Stimulated activated CD8-positive, alpha-beta memory T cell treated with anti-CD3 and anti-CD28 coated beads, Interleukin-7, amount 100 ng/mL, for 48 hours (primary cell): ENCODE data around the gene TSSK6.
"Not testable (repeated sequence)": the region's sequence is repeated elsewhere in the genome, so short reads cannot be mapped to it uniquely, and the experiment has no call there.

Experiments used
- DNase-seq, 2 donors: peaks; one replicate each; pipeline ENCODE4 v3.0.0-alpha.2; 2020; ENCODE audit warnings: low read depth in 1 of 2; ENCODE audit errors: extremely low read depth in 1 of 2

The TSSK6 gene

GRCh38 chr19:19488875-19489690 is 26.3 kb downstream of the TSSK6 start:
- peak; percentile 59 to 80 for DNase-seq

DNA sequence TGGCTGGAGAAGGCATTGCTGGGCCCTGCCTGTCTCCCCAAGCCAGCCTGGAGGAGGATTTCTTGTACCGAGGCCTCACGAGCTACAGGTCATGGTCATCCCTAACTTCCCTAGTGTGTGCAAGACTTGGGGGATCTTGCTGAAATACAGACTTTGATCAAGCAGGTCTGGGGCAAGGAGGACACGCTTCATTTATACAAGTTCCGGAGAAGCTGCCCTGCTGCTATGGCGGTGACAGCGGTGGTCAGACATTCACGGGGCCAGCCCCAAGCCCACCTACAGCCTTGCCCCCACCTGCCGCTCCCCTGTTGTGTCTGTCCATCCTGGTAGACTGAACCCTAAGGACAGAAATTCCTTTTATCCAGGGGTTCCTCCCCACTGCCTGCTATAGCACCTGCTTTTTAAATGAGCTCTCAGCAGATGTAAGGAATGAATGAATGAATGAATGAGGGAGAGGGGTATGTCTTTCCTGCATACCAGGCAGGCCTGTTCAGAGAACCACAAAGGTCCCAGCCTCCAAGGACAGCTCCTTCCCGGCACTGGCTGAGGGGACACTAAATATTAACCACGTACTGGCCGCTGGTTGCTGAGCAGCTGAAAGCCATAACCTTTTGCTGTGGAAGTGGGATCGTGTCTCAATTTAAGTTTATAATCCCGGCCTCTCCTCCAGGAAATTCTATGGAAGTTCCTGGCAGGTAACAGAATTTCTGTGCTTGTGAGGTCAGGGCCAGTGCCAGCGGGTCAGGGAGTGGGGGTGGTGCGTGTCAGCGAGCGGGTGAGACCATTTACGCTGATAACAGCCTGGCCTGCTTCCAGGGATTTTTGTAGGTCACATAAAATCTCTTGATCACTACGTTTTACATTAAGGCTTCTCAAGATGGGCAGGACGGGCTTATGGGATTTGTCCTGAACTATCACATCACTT is 27.1 kb downstream of the TSSK6 start:
- no peak for DNase-seq

DNA sequence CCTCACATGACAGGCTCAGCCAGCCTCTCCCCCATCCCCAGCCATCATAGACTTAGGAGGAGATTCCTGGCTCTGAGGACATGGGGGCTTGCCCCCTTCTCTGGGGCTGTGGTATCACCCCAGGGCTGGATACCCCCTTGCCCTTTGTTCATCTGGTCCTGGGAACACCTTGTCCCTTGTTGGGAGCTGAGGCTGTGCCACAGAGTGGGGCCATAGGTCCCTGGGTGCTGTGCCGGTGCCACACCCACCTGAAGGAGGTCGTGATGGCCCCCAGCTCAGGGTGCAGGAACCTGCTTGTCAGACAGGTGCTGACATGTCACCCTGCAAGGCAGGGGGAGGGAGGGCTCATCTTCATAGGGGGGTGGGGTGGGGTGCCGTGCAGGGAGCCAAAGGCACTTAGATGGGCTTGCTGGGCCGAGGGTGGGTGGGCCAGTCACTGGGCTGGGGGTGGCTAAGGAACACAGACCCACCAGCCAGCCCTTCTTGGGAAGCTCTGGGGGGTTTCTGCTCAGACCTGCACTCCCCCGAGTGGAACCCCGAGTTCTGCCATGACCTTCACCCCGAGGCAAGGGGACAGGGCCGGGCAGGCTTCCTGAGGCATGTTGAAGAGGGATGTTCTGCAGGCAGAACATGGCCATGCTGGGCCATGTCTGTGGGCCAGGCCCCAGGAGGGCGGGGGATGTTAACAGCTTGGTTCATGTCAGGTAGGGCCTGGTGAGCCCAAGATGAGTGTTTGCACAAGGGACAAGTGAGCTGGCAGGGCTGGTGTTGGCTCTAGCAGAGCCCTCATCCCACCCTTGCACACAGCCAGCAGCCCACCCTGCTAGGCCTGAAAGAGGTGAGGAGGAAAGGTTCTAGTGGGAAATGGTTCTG is 28.0 kb downstream of the TSSK6 start:
- no peak for DNase-seq

DNA sequence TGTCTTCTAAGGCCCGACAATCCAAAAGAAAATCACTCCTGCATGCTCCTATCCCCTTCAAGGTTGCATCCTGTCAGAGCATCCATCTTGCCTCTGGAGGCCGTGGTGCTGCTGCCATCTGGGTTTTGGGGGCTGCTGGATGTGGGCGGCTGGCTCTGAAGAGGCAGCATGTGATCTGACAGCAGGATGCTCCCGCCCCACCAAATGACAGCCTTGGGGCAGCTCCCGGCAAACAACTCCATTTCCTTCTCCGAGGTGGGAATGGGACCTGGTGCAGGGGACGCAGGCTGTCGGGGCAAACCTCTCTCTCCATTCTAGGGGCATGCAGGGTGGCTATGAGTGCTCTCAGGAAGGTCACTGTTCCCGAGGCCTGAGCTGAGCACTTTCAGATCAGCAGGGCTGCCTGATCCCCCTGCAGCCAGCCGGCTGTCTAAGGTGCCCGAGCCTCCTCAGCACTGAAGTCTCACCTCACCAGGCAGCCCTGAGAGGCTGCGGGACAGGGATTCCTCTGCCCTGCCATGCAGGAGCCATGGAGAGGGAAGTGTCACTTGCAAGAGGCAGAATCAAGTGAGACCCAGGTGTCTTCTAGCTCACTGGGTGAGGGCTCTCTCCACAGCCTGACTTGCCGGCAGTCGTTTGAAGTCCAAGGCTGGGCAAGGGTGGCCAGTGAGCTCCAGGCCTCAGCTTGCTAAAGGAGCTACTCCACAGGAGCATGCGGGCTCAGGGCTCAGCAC is 28.8 kb downstream of the TSSK6 start:
- DNase-seq, result no peak

- no peak for DNase-seq
Measured at GRCh38 chr19:19485998-19486290, 29.4 kb downstream of the TSSK6 start.

DNA sequence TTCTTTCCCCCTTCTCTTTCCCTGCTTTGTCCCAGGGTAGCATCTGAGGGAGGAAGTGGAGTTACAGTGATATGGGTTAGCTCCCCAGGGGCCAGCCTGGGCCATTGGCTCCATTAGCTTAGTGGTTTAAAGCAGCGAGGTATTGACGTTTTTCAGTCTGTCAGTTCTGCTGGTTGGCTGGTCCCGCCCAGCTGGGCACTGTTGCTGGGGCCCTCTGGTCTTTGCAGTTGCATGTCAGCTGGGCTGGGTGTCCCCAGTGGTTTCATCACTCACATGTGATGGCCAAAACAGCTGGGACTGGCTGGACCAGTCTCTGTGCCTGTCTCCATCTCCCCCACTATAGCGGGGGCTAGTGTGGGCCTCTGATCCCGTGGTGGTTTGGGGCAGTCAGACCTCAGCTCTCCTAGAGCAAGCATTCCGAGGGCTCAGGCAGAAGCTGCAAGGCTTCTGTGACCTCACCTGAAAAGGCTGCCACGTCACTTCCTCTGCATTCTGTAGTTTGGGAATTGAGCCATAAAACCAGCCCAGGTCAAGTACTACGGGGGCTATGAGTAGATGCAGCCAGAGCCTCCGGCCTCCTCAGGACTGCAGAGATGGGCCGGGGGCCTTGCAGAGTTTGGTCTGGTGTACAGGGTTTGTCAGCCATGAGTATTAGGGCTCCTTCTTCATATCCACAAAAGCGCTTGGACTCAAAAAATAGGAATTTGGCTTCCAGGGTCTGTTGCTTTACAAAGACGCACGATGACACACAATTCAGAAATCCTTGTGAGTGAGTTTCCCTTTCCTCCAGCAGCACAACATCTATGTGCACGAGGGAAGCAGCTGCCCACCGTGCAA is 30.0 kb downstream of the TSSK6 start:
- no peak for DNase-seq

DNA sequence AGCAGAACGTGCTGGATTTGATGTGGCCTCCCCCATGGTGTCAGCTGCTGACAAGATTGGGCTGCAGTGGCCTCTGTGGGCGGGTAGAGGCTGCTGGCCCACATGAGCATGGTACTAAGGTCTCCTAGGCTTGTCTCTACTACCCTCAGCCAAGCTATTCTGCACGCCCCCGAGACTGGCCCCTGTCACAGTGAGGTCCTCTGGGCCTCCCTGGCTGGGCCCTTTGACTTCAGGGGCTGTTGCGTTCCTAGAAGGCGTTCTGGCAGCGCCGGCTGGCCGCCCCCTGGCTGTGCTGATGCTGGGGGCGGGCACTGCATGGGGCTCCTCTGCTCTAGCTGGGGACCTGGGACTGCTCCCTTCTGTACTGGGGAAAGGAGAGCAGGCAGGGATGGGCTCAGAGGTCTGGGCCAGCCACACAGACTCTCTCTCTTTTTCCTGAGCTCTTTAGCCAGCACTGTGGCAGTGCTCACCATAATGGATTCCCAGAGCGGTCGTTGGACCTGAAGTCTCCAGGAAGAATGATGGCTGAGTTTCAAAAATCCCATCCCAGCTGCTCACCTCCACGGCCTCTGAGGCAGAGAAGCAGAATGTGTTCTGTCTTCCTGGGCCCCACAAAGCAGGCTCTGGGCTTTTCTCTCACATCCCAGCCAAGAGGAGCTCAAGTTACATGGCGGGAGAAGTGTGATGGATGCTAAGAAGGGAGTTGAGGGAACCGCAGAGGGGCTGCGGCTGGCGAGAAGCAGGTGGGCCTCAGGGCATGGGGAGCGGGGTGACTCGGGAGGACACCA is 32.3 kb downstream of the TSSK6 start:
- no peak for DNase-seq

DNA sequence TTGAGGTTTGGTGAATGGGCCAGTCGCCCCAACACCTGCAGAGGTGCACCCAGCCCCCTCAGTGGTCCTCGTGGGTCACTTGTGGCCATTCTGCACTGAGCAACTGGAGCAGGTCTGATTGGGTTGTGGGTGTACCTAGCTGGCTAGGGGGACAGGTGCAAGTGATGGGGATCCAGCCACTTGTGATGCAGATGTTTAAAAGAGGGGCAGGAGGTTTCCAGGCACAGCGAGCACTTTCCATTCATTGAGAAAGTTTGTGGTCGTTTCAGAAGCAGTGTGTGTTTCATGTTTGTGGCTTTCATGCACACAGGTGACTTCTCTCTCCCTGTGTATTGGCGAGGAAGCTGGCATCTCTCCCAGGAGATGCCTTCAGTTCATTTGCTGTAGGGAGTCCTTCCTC is 34.7 kb downstream of the TSSK6 start:
- DNase-seq, result no peak

DNA sequence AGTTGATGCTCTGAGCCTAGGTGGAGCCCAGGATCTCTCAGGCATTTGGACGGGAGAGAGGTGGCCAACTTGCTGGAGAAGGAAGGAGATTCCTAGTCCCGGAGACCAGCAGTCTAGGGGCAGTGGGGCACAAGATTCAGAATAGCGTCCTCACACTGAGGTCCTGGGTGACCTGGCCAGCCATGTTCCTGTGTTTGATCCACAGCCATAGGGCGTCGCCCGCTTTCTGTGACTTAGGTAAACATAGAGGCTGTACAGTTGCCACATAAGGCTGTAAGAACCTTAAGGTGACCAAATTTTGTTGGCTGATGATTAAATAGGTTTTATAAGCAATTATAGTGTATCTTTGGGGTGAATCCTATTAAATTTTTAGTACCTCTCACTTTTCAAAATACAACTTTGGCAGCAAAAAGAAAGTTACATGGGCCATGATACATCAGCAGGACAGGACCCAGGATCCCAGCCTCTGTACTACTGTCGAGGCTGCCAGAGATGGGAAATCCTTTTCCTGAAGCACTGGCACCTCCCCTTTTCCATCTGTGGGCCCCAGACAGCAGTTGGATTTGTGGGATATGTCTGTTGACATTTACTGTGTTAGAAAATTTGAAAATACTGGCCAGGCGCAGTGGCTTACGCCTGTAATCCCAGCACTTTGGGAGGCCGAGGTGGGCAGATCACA is 37.5 kb downstream of the TSSK6 start:
- DNase-seq, result no peak

GRCh38 chr19:19475849-19476828 is 39.2 kb downstream of the TSSK6 start:
- DNase-seq, result no peak

DNA sequence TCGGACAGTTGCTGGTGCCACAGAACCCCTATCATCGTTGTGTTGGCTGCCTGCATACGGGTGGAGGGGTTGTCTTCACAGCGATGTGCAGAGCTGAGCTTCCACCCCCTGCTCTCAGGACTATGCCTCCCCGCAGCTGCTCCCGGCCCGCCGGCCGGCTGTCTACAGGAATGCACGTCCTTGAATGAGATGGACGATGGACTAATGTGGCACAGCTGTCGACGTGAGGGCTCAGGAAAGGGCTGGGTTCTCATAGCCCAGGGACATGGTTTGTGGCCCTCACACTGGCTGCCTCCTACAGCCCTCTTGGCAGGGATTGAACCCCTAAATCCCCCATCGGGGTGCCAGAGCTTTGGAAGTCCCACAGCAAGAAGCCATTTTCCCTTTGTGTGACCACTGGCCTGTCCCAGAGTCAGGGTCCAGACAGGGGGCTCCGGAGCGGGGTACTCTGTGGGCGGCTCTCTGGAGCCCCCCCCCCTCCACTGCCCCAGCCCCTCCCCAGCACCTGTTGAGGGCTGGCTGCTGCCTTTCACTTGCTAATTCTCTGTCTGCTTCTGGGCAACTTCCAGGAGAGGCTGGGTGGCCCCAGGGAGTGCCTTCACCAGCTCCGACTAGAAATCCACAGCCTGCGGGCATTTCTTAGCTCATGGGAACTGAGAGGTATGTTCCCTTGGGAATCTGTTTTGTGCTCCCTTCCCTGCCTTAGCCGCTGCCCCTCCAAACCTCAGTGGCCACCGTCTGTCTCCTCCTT is 40.2 kb downstream of the TSSK6 start:
- DNase-seq, result no peak

GRCh38 chr19:19472106-19472505 is 43.2 kb downstream of the TSSK6 start:
- DNase-seq, result not testable (repeated sequence)

GRCh38 chr19:19471682-19472081 is 43.7 kb downstream of the TSSK6 start:
- DNase-seq, result no peak

- DNase-seq, result no peak
Measured at GRCh38 chr19:19470579-19470978, 44.8 kb downstream of the TSSK6 start.

- no peak for DNase-seq
Measured at GRCh38 chr19:19468424-19469050, 46.8 kb downstream of the TSSK6 start.

DNA sequence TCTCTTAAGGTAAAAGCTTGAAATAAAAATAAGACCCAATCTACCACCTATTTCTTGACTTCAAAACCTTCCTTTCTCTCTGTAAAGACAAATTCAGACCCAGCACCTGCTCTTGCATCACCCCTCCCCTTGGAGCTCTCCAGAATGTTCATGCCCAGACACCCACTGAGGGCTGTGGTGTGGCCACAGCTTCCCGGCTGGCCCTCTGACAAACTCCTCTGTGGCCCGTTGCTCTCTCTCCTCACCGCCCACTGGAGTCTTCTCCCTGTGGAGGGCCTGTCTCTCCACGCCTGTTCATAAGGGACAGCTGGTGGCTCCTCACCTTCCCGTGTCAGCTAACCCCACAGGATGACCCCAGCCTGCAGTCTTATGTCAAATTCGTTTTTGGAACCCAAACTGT is 49.1 kb downstream of the TSSK6 start:
- DNase-seq, result no peak
